Heart left ventricle (tissue), 16 donors: ENCODE data around the gene SFTPA1. TPM values are rescaled to one million over a fixed set of nuclear protein-coding genes. Genes with fewer than 3 reads are reported as not detected.
"Not testable (repeated sequence)": the region's sequence is repeated elsewhere in the genome, so short reads cannot be mapped to it uniquely, and the experiment has no call there.

Experiments used
- ATAC-seq, 4 donors: fragments of 200-7000 bp; cut with Tn5 transposase; one replicate each; pipeline ENCODE4 v1.9.1; 2020 to 2022; ENCODE audit warnings: moderate library complexity in 4 of 4, mild to moderate bottlenecking in 3 of 4, moderate number of reproducible peaks in 1 of 4
- DNase-seq, 5 donors: peaks; one replicate each; pipeline ENCODE4 v3.0.0-alpha.2; 2020
- H3K27ac ChIP-seq, 12 donors: fragments of 200-600 bp; sonication (generic) in 4 of 12; one replicate each; pipeline versions ENCODE4 v1.5.0 to v1.8.0; 2016 to 2022; ENCODE audit warnings: mild to moderate bottlenecking in 2 of 12
- H3K27me3 ChIP-seq, 9 donors: fragments of 200-600 bp; sonication (generic) in 2 of 9; one replicate each; pipeline versions ENCODE4 v1.5.1 to v1.8.0; 2016 to 2022; ENCODE audit warnings: mild to moderate bottlenecking in 3 of 9
- H3K36me3 ChIP-seq, 9 donors: fragments of 200-600 bp; sonication (generic) in 2 of 9; one replicate each; pipeline versions ENCODE4 v1.5.0 to v1.8.0; 2018 to 2022; ENCODE audit warnings: mild to moderate bottlenecking in 2 of 9
- H3K4me1 ChIP-seq, 12 donors: fragments of 200-600 bp; sonication (generic) in 4 of 12; one replicate each; pipeline versions ENCODE4 v1.5.0 to v1.8.0; 2016 to 2022; ENCODE audit warnings: mild to moderate bottlenecking in 3 of 12
- H3K4me3 ChIP-seq, 12 donors: fragments of 200-600 bp; sonication (generic) in 4 of 12; one replicate each; pipeline versions ENCODE4 v1.5.0 to v1.8.0; 2017 to 2022; ENCODE audit warnings: mild to moderate bottlenecking in 9 of 12, moderate library complexity in 4 of 12
- H3K9me3 ChIP-seq, 12 donors: fragments of 200-600 bp; sonication (generic) in 4 of 12; one replicate each; pipeline versions ENCODE4 v1.5.0 to v1.8.0; 2016 to 2022; ENCODE audit warnings: mild to moderate bottlenecking in 1 of 12
- CTCF ChIP-seq, 12 donors: fragments of 200-600 bp; sonication (generic) in 4 of 12; IDR thresholded peaks; one replicate each; pipeline versions ENCODE4 v1.5.0 to v1.8.0; 2018 to 2022; ENCODE audit warnings: antibody characterized with exemption in 12 of 12, mild to moderate bottlenecking in 5 of 12
- POLR2A ChIP-seq, 2 donors: fragments of 450-650 bp; IDR thresholded peaks; one replicate each; pipeline ENCODE4 v1.6.1; 2017; ENCODE audit warnings: antibody characterized with exemption in 2 of 2, mild to moderate bottlenecking in 2 of 2, moderate library complexity in 2 of 2
- WGBS, 4 donors: extraction: QIAGEN DNeasy Blood & Tissue Kit in 2 of 4; methylation state at CpG; one replicate each; pipeline versions ENCODE4 v1.1.5 to v1.1.7; 2013 to 2018; 5-methylcytosine and 5-hydroxymethylcytosine counted together
- intact Hi-C, 10 donors: fragments of 100-400 bp; cut with DNase I; formaldehyde crosslinking; loops; one replicate each; pipeline versions ENCODE4 v1.11.1 to v1.14.2; 2022
- long read RNA-seq, 3 donors: library from polyadenylated mRNA; unstranded; transcript quantifications; one replicate each; pipeline ENCODE4 v2.0.0, GENCODE V29; 2020 to 2021
- polyA plus RNA-seq, 2 donors: library from polyadenylated mRNA; stranded (reverse); fragments of 200-250 nt; gene quantifications; one replicate each; pipeline ENCODE4 v1.2.3, GENCODE V29; 2013
- total RNA-seq, 9 donors: library from RNA; depleted of rRNA in 2 of 9; stranded (reverse); fragments of >200 nt in 2 of 9; fragmentation: NEBNext Ultra II Directional in 3 of 9; extraction: Animal tissue kit (Norgen Biotek cat#: 25700) in 3 of 9; gene quantifications; one replicate each; pipeline versions ENCODE4 v1.1.0 to v1.2.4, GENCODE V29; 2016 to 2023
- donor health status: ischemic (EF 13 %, LVEDD 7.1; RV severe dilation, severe dysfunction).
- donor health status: healthy with polysubstance abuse.
- donor health status: DM: no; HTN: yes; CAD: no.
- donor health status: DM: no; HTN: no; CAD: no.
- donor health status: ischemic (EF 25% LVEDD 6.9; RV normal size, moderate dysfunction).
- donor health status: ischemic (EF 25% LVEDD 5.7; RV mildly dilated, moderate dysfunction).
- donor health status: healthy.
- donor health status: DM: yes; HTN: yes; CAD: no.
- donor health status: ischemic (EF 35%, LVEDD 5.7; RV mildly dilated, moderate dysfunction).
- donor health status: nonischemic (EF 11% LVEDD 7.7; RV severe dilation, severe dysfunction).
- donor health status: DM: yes; HTN: yes; CAD: no.
- donor health status: PGD.
- donor health status: ischemic (EF 29% LVEDD 5.4; RV normal size, mild dysfunction).
- donor health status: nonischemic (EF 23%, LVEDD 6.1; RV moderate dilation, normal function).

SFTPA1 gene
- not detected for total RNA-seq
- under 1 TPM in 1 of 2 donors, not detected in 1; 0.26 TPM for polyA plus RNA-seq
- long read RNA-seq, donor 1, result 0 reads
- long read RNA-seq, donor 2, result 0 reads
- long read RNA-seq, donor 3, result 0 reads

DNA sequence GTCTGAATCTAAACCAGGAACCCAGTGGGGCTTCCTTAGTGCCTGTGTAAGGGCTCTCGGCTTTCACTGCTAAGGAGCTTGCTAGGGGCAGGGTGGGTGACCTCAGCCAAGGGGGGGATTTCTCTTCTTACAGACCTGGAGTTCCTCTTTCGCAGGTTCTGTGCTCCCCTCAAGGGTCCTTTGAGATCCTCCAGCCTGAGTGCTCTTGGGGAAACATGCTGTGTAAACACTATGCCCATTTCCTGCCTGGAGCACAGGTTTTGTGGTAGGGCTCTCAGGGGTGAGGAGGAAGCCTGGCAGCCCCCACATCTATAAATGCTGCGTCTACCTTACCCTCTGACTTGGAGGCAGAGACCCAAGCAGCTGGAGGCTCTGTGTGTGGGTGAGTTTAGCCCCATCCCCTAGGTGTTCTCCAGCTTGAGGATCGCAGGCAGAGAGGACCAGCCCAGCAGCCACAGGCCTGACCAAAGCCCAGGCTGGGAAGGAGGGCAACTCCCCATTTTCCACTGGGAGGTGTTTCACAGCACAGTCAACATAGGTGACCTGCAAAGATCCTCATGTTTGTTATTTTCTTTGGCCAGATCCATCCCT is at the start of gene SFTPA1:
SFTPA1 (plus strand) TSS at position 339 of the 591 bp plus-strand sequence. CDS start 887 bp downstream, outside the sequence.
- H3K27me3 ChIP-seq, result no peaks in the 10 kb centered on the region
- no peaks in the 10 kb centered on the region for H3K36me3 ChIP-seq
- no peaks in the 10 kb centered on the region for H3K9me3 ChIP-seq
- DNase-seq (no peak), ATAC-seq (no peak)
- intact Hi-C loops, result no loop called here
- 62 to 86% (median 75%) methylated on average over 2 to 4 of the region's 4 CpGs for WGBS, 4 donors
- no peak within 1 kb of the TSS for H3K4me3 ChIP-seq
- H3K4me1 ChIP-seq, result no peaks in the 10 kb centered on the region
- TF ChIP-seq POLR2A (IDR thresholded peaks at IDR 0.05) (no peak), CTCF (IDR thresholded peaks at IDR 0.05) (no peak)
- H3K27ac ChIP-seq, result no peak within 1 kb of the TSS

- Histone ChIP-seq H3K4me3 (no peak overlapping the region), H3K4me1 (peaks cover 0 to 7% (median 0%) of the 10 kb centered on the region in 12 donors), H3K36me3 (no peaks in the 10 kb centered on the region), H3K27me3 (peaks cover 0 to 14% (median 0%) of the 10 kb centered on the region in 9 donors), H3K9me3 (no peaks in the 10 kb centered on the region), H3K27ac (no peak overlapping the region)
- intact Hi-C loops, result loop anchor here in 6 of 10 donors (5.0 to 10.0 kb wide), 6 partner anchors 364 to 691 kb away; no protein-coding TSS in a partner anchor
- no peak for ATAC-seq
- TF ChIP-seq POLR2A (IDR thresholded peaks at IDR 0.05), result no peak
- no peak for TF ChIP-seq CTCF (IDR thresholded peaks at IDR 0.05)
- 86 to 91% (median 88%) methylated on average over 3 of the region's 3 CpGs for WGBS, 4 donors
- DNase-seq, result no peak
These were observed 49.5 kb upstream of the SFTPA1 start for GRCh38 chr10:79561257-79561656.

GRCh38 chr10:79562135-79562756 is 48.5 kb upstream of the SFTPA1 start:
- DNase-seq, result peak; percentile 43 to 81 (median 66)
- Histone ChIP-seq H3K9me3 (no peaks in the 10 kb centered on the region), H3K27me3 (peaks cover 0 to 14% (median 0%) of the 10 kb centered on the region in 9 donors), H3K36me3 (no peaks in the 10 kb centered on the region), H3K4me1 (peaks cover 0 to 7% (median 0%) of the 10 kb centered on the region in 12 donors), H3K27ac (no peak overlapping the region), H3K4me3 (peak overlapping the region in 4 of 12 donors; percentile 17 to 35 (median 20))
- intact Hi-C loops, result loop anchor here in 7 of 10 donors (1.0 to 10.0 kb wide), 8 partner anchors 363 to 690 kb away; no protein-coding TSS in a partner anchor
- peak; percentile 69 to 89 (median 76) for TF ChIP-seq CTCF (IDR thresholded peaks at IDR 0.05)
- no peak for TF ChIP-seq POLR2A (IDR thresholded peaks at IDR 0.05)
- 11 to 20% (median 15%) methylated on average over 17 of the region's 17 CpGs for WGBS, 4 donors
- ATAC-seq, result peak; percentile 69 to 91 (median 75)

DNA sequence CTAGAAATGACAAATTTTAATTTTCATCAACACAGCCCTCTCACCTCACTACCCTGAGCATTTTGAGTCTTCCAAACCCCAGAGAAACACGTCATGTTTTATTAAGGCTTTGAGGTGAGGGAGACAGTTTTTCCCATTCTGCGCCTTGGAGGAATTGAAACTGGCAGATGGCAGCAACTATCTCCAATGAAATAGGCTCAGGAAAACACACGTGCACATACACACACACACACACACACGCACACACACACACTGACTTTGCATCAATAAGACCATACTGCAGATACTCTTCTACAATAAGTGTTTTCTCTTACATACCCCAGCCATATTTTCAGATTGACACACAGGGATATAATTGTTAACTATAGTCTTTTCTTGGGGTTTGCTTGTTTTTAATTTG is 47.3 kb upstream of the SFTPA1 start:
- Histone ChIP-seq H3K27me3 (peaks cover 0 to 14% (median 0%) of the 10 kb centered on the region in 9 donors), H3K4me3 (no peak overlapping the region), H3K4me1 (peaks cover 0 to 7% (median 0%) of the 10 kb centered on the region in 12 donors), H3K9me3 (no peaks in the 10 kb centered on the region), H3K36me3 (no peaks in the 10 kb centered on the region), H3K27ac (no peak overlapping the region)
- 59 to 75% (median 70%) methylated on average over 4 of the region's 4 CpGs for WGBS, 4 donors
- DNase-seq (no peak), ATAC-seq (no peak)
- intact Hi-C loops, result loop anchor here in 6 of 10 donors (2.0 to 10.0 kb wide), 7 partner anchors 361 to 689 kb away; no protein-coding TSS in a partner anchor
- TF ChIP-seq CTCF (IDR thresholded peaks at IDR 0.05), result no peak
- no peak for TF ChIP-seq POLR2A (IDR thresholded peaks at IDR 0.05)

GRCh38 chr10:79570624-79571023 is 40.1 kb upstream of the SFTPA1 start:
- 76 to 100% (median 85%) methylated on average over 2 to 6 of the region's 6 CpGs for WGBS, 4 donors
- H3K36me3 ChIP-seq, DNase-seq, intact Hi-C loops, H3K27ac ChIP-seq, ATAC-seq, H3K4me1 ChIP-seq, H3K4me3 ChIP-seq, H3K27me3 ChIP-seq: not testable (repeated sequence)
- peaks cover 0 to 19% (median 4%) of the 10 kb centered on the region in 12 donors for H3K9me3 ChIP-seq
